ENCODE data around the gene WIPF2.

DNA sequence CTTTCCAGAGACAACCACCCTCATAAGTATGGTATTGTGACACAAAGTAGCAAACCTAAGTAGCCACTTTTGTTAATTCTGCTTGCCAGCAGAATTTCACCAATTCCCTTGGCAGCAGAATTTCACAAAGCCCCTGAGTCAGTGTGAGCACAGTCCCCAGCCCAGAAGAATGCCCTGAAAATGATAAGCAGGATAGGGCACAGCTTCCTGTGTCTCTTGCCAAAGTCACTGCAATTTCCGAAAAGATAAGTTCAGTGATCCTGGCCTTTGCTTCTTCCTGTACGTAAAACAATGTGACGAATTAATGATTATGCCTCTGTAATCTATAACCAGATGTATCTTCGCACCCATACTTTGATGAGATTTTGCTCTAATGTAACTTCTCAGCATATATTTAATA lies 16.0 kb upstream of the WIPF2 start:
- TF ChIP-seq, protein P1, sequence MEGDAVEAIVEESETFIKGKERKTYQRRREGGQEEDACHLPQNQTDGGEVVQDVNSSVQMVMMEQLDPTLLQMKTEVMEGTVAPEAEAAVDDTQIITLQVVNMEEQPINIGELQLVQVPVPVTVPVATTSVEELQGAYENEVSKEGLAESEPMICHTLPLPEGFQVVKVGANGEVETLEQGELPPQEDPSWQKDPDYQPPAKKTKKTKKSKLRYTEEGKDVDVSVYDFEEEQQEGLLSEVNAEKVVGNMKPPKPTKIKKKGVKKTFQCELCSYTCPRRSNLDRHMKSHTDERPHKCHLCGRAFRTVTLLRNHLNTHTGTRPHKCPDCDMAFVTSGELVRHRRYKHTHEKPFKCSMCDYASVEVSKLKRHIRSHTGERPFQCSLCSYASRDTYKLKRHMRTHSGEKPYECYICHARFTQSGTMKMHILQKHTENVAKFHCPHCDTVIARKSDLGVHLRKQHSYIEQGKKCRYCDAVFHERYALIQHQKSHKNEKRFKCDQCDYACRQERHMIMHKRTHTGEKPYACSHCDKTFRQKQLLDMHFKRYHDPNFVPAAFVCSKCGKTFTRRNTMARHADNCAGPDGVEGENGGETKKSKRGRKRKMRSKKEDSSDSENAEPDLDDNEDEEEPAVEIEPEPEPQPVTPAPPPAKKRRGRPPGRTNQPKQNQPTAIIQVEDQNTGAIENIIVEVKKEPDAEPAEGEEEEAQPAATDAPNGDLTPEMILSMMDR (conservative IDR thresholded peaks at IDR 0.05) = no peak
- TF ChIP-seq ZFX (IDR thresholded peaks at IDR 0.05) = no peak

All from C4-2B (cell line).